Heart right ventricle (tissue), 16 donors: Measurements from ENCODE around the gene TTLL9. TPM values are rescaled to one million over a fixed set of nuclear protein-coding genes. Genes with fewer than 3 reads are reported as not detected.

Source experiments
- ATAC-seq, 8 donors: fragments of 200-7000 bp; cut with Tn5 transposase; one replicate each; pipeline ENCODE4 v1.9.1; 2020; ENCODE audit warnings: mild to moderate bottlenecking in 8 of 8, moderate library complexity in 8 of 8, moderate number of reproducible peaks in 1 of 8
- DNase-seq, 2 donors: peaks; one replicate each; pipeline ENCODE4 v3.0.0-alpha.2; 2020
- H3K27ac ChIP-seq, 10 donors: fragments of 200-600 bp; sonication (generic) in 2 of 10; one replicate each; pipeline versions ENCODE4 v1.5.0 to v1.8.0; 2020 to 2022; ENCODE audit warnings: mild to moderate bottlenecking in 3 of 10
- H3K27me3 ChIP-seq, 7 donors: fragments of 200-600 bp; one replicate each; pipeline ENCODE4 v1.8.0; 2021 to 2022; ENCODE audit warnings: mild to moderate bottlenecking in 2 of 7
- H3K36me3 ChIP-seq, 9 donors: fragments of 200-600 bp; sonication (generic) in 1 of 9; one replicate each; pipeline versions ENCODE4 v1.5.0 to v1.8.0; 2020 to 2022; ENCODE audit warnings: mild to moderate bottlenecking in 2 of 9
- H3K4me1 ChIP-seq, 9 donors: fragments of 200-600 bp; sonication (generic) in 1 of 9; one replicate each; pipeline versions ENCODE4 v1.5.0 to v1.8.0; 2020 to 2022; ENCODE audit warnings: mild to moderate bottlenecking in 4 of 9
- H3K4me3 ChIP-seq, 10 donors: fragments of 200-600 bp; sonication (generic) in 2 of 10; one replicate each; pipeline versions ENCODE4 v1.5.0 to v1.8.0; 2020 to 2022; ENCODE audit warnings: mild to moderate bottlenecking in 7 of 10, moderate library complexity in 2 of 10
- H3K9me3 ChIP-seq, 11 donors: fragments of 200-600 bp in 10 of 11; sonication (generic) in 2 of 11; one replicate each; pipeline versions ENCODE4 v1.5.0 to v1.8.0; 2013 to 2022; ENCODE audit warnings: mild to moderate bottlenecking in 2 of 11, control low read depth in 1 of 11, moderate library complexity in 1 of 11
- WGBS, 2 donors: extraction: QIAGEN DNeasy Blood & Tissue Kit; methylation state at CpG; one replicate each; pipeline ENCODE4 v1.1.7; 2013; ENCODE audit warnings: inconsistent platforms in 1 of 2; 5-methylcytosine and 5-hydroxymethylcytosine counted together
- intact Hi-C, 10 donors: fragments of 100-400 bp; cut with DNase I; formaldehyde crosslinking; loops; one replicate each; pipeline versions ENCODE4 v1.11.1 to v1.14.2; 2022
- polyA plus RNA-seq, 2 donors: library from polyadenylated mRNA; stranded (reverse); fragments of 200-250 nt; gene quantifications; one replicate each; pipeline ENCODE4 v1.2.3, GENCODE V29; 2013
- total RNA-seq, 10 donors: library from RNA; stranded (reverse); fragmentation: NEBNext Ultra II Directional in 3 of 10; extraction: Animal tissue kit (Norgen Biotek cat#: 25700) in 3 of 10; gene quantifications; one replicate each; pipeline versions ENCODE4 v1.2.1 to v1.2.4, GENCODE V29; 2021 to 2023
- TF ChIP-seq, protein P1 (sequence below), 9 donors: fragments of 200-600 bp; sonication (generic) in 2 of 9; IDR thresholded peaks; one replicate each; pipeline versions ENCODE4 v1.5.0 to v1.8.0; 2021 to 2022; ENCODE audit warnings: antibody characterized with exemption in 9 of 9, mild to moderate bottlenecking in 5 of 9, moderate library complexity in 1 of 9
- donor health status: Arrhythmogenic right ventricular cardiomyopathy.
- donor health status: ischemic (EF 13 %, LVEDD 7.1; RV severe dilation, severe dysfunction).
- donor health status: healthy with polysubstance abuse.
- donor health status: DM: no; HTN: yes; CAD: no.
- donor health status: DM: no; HTN: no; CAD: no.
- donor health status: ischemic (EF 25% LVEDD 6.9; RV normal size, moderate dysfunction).
- donor health status: ischemic (EF 25% LVEDD 5.7; RV mildly dilated, moderate dysfunction).
- donor health status: healthy.
- donor health status: DM: yes; HTN: yes; CAD: no.
- donor health status: Ischemic cardiomyopathy.
- donor health status: ischemic (EF 35%, LVEDD 5.7; RV mildly dilated, moderate dysfunction).
- donor health status: nonischemic (EF 11% LVEDD 7.7; RV severe dilation, severe dysfunction).
- donor health status: DM: yes; HTN: yes; CAD: no.
- donor health status: PGD.
- donor health status: ischemic (EF 29% LVEDD 5.4; RV normal size, mild dysfunction).
- donor health status: nonischemic (EF 23%, LVEDD 6.1; RV moderate dilation, normal function).

TTLL9 gene
- total and polyA plus RNA-seq, 12 donors = 0.03 to 0.15 (median 0.07) TPM; not detected in 9

DNA sequence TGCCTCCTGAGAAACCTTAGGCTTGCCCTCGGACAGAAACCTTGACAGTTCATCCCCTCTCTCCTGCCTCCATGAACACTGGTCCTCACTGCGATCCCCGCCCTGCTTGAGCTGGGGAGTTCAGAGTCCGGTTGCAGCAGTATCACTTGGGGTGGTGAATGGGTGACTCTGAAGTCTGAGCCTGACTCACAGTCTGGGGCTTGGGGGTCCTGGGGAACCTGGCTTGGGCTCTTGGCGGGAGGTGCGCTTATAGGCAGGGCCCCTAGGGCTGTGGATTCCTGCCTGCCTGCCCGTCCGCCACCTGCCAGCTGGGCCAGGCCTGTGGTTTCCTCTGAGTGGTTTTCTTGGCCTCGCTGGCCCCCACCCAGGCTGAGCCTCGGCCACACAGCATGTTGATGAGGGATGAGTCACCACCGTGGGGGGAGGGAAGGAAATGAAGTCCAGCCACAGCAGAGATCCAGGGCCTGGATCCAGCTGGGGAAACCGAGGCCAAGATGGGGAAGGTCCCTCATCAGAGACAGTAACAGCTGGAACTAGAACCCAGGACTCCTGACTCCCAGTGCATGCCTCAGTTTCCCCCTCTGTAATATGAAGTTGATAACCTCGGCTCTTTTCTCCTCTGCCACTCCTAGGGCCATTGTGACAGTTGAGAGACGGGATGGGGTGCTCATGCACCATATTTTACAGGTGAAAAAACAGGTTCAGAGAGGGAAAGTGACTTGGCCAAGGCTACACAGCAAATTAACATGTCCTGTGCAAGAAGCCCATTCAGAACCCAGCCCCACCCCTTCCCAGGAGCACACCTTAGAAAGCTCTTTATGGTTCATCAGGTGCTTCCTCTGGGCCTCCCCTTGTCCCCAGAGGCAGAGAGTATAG, 34.2 kb upstream of the TTLL9 start:
- WGBS, 2 donors = 43 to 52% methylated on average over 14 of the region's 14 CpGs
- Histone ChIP-seq H3K4me3 (no peak overlapping the region), H3K27me3 (peaks cover 0 to 9% (median 0%) of the 10 kb centered on the region in 7 donors), H3K27ac (peak overlapping the region in 8 of 10 donors; percentile 3 to 91 (median 68)), H3K36me3 (no peaks in the 10 kb centered on the region), H3K9me3 (no peaks in the 10 kb centered on the region), H3K4me1 (peaks cover 16 to 79% (median 41%) of the 10 kb centered on the region in 9 donors)
- DNase-seq (peak; percentile 77 to 86), ATAC-seq (peak; percentile 63 to 87 (median 80))
- TF ChIP-seq, protein P1, sequence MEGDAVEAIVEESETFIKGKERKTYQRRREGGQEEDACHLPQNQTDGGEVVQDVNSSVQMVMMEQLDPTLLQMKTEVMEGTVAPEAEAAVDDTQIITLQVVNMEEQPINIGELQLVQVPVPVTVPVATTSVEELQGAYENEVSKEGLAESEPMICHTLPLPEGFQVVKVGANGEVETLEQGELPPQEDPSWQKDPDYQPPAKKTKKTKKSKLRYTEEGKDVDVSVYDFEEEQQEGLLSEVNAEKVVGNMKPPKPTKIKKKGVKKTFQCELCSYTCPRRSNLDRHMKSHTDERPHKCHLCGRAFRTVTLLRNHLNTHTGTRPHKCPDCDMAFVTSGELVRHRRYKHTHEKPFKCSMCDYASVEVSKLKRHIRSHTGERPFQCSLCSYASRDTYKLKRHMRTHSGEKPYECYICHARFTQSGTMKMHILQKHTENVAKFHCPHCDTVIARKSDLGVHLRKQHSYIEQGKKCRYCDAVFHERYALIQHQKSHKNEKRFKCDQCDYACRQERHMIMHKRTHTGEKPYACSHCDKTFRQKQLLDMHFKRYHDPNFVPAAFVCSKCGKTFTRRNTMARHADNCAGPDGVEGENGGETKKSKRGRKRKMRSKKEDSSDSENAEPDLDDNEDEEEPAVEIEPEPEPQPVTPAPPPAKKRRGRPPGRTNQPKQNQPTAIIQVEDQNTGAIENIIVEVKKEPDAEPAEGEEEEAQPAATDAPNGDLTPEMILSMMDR (IDR thresholded peaks at IDR 0.05) = no peak
- intact Hi-C loops = no loop called here

DNA sequence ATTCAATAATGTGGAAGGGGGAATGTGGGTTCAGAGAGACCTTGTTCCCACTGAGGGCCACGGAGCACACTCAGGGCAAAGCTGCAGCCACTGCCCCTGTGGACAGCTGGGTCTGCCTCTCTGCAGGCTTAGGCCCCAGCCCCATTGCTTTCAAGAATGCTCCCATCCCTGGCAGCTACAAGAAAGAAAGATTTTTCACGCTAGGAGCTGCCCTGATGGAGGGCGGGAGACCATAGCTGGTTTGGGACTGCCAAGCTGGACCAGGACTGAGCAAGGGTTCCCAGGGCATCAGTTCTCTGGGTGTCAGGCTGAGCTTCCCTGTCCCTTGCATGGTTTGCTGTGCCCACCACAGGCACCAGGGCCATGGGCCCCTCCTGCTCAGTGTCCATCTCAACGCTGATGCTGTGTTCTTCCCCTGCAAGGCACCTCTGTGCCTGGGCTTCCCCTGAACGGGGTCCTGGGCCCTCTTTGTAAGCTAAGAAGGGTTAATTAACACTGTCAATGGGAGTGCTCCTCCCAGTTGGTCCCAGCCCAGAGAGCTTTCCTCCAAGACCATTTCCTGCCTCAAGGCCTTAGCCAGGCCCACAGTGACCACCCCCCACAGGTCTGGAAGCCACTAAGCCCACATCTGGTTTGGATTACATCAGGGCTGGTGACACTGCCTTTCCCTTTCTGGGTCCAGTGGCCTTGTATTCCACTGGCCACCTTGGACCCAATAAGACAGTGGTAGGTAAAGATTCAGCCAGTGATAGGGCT, 33.4 kb upstream of the TTLL9 start:
- peaks cover 0 to 9% (median 0%) of the 10 kb centered on the region in 7 donors for H3K27me3 ChIP-seq
- intact Hi-C loops = no loop called here
- peak overlapping the region in 9 of 10 donors; percentile 24 to 91 (median 70) for H3K27ac ChIP-seq
- WGBS, 2 donors = 67 to 72% methylated on average over 5 of the region's 5 CpGs
- H3K4me1 ChIP-seq = peaks cover 20 to 87% (median 50%) of the 10 kb centered on the region in 9 donors
- TF ChIP-seq, protein P1 (IDR thresholded peaks at IDR 0.05) = no peak
- no peak for DNase-seq
- no peak overlapping the region for H3K4me3 ChIP-seq
- ATAC-seq = peak in 6 of 8 donors; percentile 15 to 46 (median 34)
- no peaks in the 10 kb centered on the region for H3K36me3 ChIP-seq
- H3K9me3 ChIP-seq = no peaks in the 10 kb centered on the region

DNA sequence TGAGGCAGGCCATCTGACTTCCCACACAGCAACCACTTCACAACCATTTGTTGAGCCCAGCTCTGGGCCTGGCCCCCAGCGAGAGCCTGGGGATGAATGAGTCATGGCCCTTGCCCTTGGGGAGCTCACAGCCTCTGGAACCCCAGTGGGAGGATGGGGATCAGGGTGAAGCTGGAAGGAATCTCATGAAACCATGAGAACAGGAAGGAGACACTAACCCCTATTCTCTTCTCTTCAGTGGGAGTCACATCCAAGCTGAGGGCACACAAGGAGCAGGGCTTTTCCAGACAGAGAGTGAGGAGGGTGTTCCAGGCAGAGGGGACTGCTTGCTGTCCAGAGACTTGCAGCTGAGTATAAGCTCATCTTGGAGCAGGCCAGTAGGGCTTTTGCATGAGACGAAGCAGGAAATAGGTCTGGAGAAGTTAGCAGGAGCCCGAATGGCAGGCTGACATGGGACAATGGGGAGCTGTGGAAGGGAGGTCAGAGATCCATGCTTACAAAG, 32.5 kb upstream of the TTLL9 start:
- Histone ChIP-seq H3K9me3 (no peaks in the 10 kb centered on the region), H3K4me1 (peaks cover 22 to 94% (median 59%) of the 10 kb centered on the region in 9 donors), H3K27ac (peak overlapping the region in 8 of 10 donors; percentile 44 to 91 (median 70)), H3K4me3 (no peak overlapping the region), H3K27me3 (peaks cover 0 to 9% (median 0%) of the 10 kb centered on the region in 7 donors), H3K36me3 (no peaks in the 10 kb centered on the region)
- WGBS, 2 donors = 48 to 58% methylated on average over 3 of the region's 3 CpGs
- intact Hi-C loops = no loop called here
- DNase-seq (no peak), ATAC-seq (peak in 3 of 8 donors; percentile 3 to 10 (median 9))
- TF ChIP-seq, protein P1 (IDR thresholded peaks at IDR 0.05) = no peak
